ENCODE results near the gene RRP1.

Gene RRP1

DNA sequence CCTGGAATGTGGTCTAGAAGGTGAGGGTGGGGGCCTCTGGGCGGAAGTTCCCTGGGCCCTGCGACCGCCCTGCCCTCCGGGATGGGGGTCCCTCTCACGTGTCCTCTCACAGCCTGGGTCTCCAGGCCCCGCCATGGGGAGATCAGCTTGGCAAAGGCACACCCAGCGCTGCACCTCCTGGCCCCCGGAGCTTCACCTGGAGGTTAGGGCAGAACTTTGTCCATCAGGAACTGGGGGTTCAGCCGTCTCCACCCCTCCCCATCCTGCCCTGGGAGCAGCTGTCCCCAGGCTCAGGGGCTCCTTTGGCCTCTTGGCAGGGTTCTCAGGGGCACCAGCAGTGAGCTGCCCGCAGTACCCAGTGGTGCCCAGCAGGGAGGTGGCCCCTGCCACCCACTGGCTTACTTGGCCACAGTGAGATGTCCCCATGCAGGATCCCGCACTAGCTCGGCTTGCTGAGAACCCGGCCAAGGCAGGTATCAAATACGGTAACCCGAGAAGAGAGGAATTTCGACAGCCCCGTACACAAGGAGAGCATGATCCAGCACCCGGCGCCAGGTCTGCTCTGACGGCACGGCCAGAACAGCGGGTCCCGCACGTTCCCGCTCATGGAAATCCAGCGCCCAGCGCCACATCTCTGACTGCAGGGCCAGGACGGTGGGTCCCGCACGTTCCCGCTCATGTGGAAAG lies 36.7 kb downstream of the RRP1 start:
- no peak for TF ChIP-seq CTCF (conservative IDR thresholded peaks at IDR 0.05; ENCODE audit: low read length)
- no peak for DNase-seq (ENCODE audit: low read depth)
- H3K4me3 ChIP-seq (ENCODE audit: low read length): no peak overlapping the region

- H3K4me3 ChIP-seq (ENCODE audit: low read length): no peak overlapping the region
- DNase-seq (ENCODE audit: low read depth): no peak
- TF ChIP-seq CTCF (conservative IDR thresholded peaks at IDR 0.05; ENCODE audit: low read length): no peak
Measured at GRCh38 chr21:43826623-43826974, 37.2 kb downstream of the RRP1 start.

DNA sequence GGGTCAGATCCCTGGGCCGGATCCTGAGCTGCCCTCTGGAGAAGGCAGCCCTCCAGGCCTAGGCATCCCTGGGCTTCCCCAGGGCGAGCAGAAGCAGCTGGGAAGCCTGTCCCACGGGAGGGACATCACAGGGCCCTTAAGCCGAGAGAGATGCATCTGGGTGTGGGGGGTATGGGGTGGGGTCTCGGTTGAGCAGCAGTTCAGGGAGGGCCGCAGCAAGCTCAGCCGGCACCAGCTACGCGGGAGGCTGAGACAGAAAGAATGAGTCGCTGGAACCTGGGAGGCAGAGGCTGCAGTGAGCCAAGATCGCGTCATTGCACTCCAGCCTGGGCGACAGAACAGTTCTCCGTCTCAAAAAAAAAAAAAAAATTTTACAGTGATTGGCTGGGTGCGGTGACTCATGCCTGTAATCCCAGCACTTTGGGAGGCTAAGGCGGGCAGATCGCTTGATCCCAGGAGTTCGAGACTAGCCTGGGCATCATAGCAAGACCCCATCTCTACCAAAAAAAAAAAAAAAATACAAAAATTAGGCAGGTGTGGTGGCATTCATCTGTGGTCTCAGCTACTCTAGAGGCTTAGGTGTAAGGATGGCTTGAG lies 37.7 kb downstream of the RRP1 start:
- H3K4me3 ChIP-seq (ENCODE audit: low read length): no peak overlapping the region
- peak; percentile 57 for DNase-seq (ENCODE audit: low read depth)
- TF ChIP-seq CTCF (conservative IDR thresholded peaks at IDR 0.05; ENCODE audit: low read length): no peak

GRCh38 chr21:43829161-43829560 lies 39.8 kb downstream of the RRP1 start:
- DNase-seq (ENCODE audit: low read depth): no peak
- H3K4me3 ChIP-seq (ENCODE audit: low read length): no peak overlapping the region
- no peak for TF ChIP-seq CTCF (conservative IDR thresholded peaks at IDR 0.05; ENCODE audit: low read length)

- no peak for TF ChIP-seq CTCF (conservative IDR thresholded peaks at IDR 0.05; ENCODE audit: low read length)
- DNase-seq (ENCODE audit: low read depth): no peak
- no peak overlapping the region for H3K4me3 ChIP-seq (ENCODE audit: low read length)
Measured at GRCh38 chr21:43829575-43830119, 40.3 kb downstream of the RRP1 start.

GRCh38 chr21:43832158-43832550 lies 42.8 kb downstream of the RRP1 start:
- DNase-seq (ENCODE audit: low read depth): no peak
- H3K4me3 ChIP-seq (ENCODE audit: low read length): no peak overlapping the region
- TF ChIP-seq CTCF (conservative IDR thresholded peaks at IDR 0.05; ENCODE audit: low read length): no peak

GRCh38 chr21:43832648-43833047 lies 43.3 kb downstream of the RRP1 start:
- no peak for TF ChIP-seq CTCF (conservative IDR thresholded peaks at IDR 0.05; ENCODE audit: low read length)
- no peak for DNase-seq (ENCODE audit: low read depth)
- H3K4me3 ChIP-seq (ENCODE audit: low read length): no peak overlapping the region
